GM19193 (cell line): ENCODE results near the gene LIFR.

Source experiments
- POLR2A ChIP-seq: IDR thresholded peaks from 4 replicates; pipeline ENCODE4 v1.6.1; 2011; ENCODE audit not compliant: insufficient read depth, insufficient read length; ENCODE audit errors: extremely low read depth

LIFR gene

GRCh38 chr5:38557792-38558191, 1.3 kb upstream of the LIFR start:
- no peak for TF ChIP-seq POLR2A

GRCh38 chr5:38557308-38557710, 863 bp upstream of the LIFR start:
- TF ChIP-seq POLR2A, result no peak

GRCh38 chr5:38556088-38556598, 303 bp downstream of the LIFR start:
- no peak for TF ChIP-seq POLR2A

- TF ChIP-seq POLR2A, result no peak
These were observed 925 bp downstream of the LIFR start for GRCh38 chr5:38555354-38556087.

GRCh38 chr5:38554861-38555260, 1.6 kb downstream of the LIFR start:
- no peak for TF ChIP-seq POLR2A

- no peak for TF ChIP-seq POLR2A
These were observed 2.0 kb downstream of the LIFR start for GRCh38 chr5:38554403-38554802.

- no peak for TF ChIP-seq POLR2A
These were observed 3.4 kb downstream of the LIFR start for GRCh38 chr5:38553001-38553521.

GRCh38 chr5:38551030-38552017, 5.1 kb downstream of the LIFR start:
- TF ChIP-seq POLR2A, result no peak

- no peak for TF ChIP-seq POLR2A
These were observed 8.2 kb downstream of the LIFR start for GRCh38 chr5:38548064-38548759.

- no peak for TF ChIP-seq POLR2A
These were observed 9.2 kb downstream of the LIFR start for GRCh38 chr5:38547257-38547656.

GRCh38 chr5:38546691-38547146, 9.7 kb downstream of the LIFR start:
- TF ChIP-seq POLR2A, result no peak

- TF ChIP-seq POLR2A, result no peak
These were observed 12.6 kb downstream of the LIFR start for GRCh38 chr5:38543886-38544285.

GRCh38 chr5:38543074-38543473, 13.4 kb downstream of the LIFR start:
- TF ChIP-seq POLR2A, result no peak

- no peak for TF ChIP-seq POLR2A
These were observed 15.2 kb downstream of the LIFR start for GRCh38 chr5:38541174-38541725.
